ENCODE results near the gene TCERG1L.
"Not testable (repeated sequence)": the region's sequence is repeated elsewhere in the genome, so short reads cannot be mapped to it uniquely, and the experiment has no call there.

Gene TCERG1L

DNA sequence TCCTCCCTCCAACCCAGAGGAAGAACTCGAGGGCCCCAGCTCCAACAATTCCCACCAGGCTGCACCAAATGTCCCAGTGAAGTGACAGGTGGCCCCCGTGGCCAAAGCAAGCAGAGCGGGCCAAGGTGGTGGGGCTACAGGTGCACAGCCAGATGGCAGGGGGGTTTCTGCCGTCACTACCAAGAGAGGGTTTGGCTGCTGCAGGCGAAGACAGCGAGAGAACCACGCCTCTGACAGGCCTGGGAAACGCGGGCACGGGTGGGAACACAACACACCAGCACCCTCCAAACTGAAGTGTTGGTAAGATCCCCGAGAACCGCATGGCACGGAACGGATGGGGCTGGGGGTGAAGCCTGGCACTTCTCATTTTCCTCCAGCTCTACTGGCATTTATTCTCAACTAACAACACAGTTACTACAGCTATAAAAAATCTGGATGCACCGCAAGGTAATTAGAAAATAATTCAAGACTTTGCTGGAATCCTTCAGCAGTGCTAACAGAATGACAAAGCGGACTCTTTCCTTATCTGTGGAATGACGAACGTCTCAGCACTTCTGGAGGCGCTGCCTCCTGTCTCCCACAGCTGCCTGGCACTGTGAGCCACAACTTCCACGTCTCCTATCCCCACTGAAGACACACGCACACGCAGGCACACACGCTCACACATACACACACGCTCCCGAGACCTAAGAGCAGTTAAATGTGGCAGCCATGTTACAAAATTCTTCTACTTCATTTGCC, 167.9 kb downstream of the TCERG1L start:
- no peak for DNase-seq (ENCODE audit: low read depth)

DNA sequence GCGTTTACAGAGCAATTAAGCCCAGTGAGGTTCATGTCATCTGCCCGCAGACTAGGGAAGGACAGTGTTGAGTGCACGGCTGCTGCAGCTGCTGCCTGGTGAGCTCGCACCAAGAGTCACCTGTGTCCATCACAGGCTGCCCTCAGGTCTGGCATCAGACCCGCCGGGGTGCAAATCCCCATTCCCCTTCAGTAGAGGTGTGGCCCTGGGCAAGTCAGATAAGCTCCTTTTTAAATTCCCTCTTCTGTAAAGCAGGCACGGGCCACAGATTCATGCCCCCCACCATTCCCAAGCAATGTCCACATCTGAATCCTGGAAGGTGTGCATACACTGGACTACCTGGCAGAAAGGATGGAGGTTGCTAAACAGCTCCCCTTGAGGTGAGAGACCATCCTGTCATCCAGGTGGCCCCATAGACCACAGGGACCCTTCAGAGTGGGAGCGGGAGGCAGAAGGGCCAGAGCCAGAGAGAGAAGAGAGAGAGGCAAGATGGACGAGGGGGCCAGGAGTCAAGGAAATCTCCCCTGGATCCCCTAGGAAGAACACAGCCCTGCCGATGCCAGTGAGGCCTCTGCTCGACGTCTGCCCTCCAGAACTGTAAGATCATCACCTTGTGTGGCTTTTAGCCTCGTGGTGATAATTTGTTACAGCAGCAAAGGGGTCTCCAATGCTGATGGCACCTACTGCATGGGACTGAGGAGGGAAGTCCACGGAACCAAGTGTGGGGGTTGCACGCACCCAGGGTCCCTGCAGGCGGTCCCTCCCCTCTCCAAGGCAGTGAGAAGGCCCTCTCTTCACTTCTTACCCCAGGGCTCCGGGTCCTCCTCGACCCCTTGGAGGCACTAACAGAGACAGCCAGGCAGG, 168.8 kb downstream of the TCERG1L start:
- DNase-seq (ENCODE audit: low read depth), result no peak

DNA sequence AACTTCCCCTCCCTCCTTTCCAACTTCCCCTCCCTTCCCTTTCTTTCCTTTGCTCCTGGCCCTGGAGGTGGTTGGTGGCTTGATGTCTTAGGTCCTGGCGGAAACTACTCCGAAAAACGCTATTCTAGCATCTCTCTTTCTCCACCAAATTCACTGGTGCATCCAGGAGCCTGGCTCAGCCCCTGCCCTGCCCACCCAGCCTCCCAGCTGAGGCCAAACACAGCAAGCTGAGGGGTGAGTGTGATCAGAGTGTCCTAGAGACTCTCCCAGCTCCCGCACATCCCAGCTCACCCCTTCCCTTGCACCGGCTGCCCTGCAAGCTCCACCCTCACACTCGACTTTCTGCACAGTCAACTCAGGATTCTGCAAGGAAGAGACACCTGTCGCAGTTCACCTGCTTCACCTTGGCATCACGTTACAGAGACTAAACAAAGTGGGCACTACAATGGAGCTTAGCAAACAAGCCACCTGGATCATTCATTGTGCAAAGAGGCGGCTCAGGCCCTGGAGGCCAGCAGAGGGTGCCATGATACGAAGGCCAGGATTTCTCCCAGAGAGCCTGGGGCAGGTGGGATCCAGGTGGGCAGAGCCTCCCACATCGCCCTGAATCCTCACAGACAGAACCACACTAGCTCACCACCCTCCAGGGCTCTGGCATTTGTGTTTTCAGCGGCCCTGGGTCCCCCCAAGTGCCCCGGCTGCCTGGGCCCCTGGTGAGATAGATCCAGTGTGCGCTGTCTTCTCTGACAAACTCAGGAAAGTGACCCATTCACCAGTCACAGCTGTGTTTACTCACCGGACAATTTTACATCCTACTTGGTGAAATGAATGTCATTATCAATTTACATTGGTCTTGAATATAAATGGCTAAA, 169.6 kb downstream of the TCERG1L start:
- no peak for DNase-seq (ENCODE audit: low read depth)

DNA sequence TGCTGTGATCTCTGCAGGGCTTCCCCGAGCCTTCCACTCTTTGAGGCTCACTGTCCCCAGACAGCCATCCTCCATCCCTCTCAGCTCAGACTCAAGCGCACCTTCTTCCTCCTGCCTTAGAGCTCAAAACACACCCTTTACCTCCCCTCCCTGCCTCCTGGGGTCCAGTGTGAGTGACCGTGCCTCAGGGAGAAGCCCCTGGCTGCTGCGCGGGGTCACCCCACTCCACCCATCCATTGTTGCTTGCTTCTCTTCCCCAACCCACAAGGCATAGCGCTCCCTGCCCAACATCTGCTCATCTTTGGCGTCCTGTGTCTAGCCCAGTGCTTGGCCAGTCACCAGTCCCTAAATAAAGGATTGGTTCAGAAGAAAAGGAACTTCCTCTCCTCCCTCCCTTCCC, 170.3 kb downstream of the TCERG1L start:
- no peak for DNase-seq (ENCODE audit: low read depth)

DNA sequence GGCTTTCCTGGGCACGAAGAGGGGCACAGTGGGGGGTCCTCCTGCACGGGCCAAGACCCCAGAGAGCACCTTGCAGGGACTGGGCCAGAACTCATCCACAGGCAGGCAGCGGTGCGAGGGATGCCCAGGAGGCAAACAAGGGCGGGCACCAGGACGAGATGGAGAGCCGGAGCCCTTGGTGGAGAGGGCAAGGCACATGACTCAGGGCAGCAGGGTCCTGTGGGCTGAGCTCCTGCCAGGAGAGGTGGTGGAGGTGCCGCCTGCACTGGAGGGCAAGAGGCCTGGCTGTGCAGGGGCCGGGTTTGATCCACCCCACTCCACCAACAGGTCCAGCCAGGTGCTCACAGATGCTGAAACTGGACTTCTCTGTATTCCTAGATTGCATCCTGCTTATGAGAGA, 170.9 kb downstream of the TCERG1L start:
- DNase-seq (ENCODE audit: low read depth), result no peak

DNA sequence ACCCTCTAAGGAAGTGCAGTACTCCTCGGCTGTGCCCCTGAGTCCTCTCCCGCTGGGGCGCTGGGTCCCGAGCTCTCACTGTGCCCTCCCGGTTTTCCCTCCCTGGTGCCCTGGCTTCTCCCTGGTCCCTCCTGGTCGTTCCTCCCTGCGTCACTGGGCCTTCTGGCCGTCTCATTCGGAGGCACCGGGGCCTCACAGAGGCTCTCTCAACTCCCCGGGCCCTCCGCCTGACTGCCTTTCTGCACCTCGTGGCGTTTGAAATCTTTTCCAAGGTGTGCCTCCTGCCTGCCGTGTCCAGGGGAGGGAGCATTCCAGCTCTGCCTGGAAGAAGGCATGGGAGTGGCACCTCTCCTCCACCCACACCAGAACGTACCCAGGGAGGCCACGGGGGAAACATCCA, 174.3 kb downstream of the TCERG1L start:
- DNase-seq (ENCODE audit: low read depth), result no peak

DNA sequence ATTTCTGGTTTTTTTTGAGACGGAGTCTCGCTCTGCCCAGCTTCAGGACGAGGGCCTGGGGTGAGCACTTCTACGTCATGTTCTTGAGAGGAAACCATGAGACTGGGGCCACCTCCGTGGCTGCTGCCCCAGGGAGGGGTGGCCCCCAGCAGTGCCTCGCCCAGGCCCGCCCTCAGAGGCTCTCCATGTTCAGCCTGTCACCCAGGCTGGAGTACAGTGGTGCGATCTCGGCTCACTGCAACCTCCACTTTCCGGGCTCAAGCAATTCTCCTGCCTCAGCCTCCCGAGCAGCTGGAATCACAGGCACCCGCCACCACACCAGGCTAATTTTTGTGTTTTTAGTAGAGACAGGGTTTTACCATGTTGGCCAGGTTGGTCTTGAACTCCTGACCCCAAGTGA, 175.2 kb downstream of the TCERG1L start:
- DNase-seq (ENCODE audit: low read depth), result not testable (repeated sequence)

DNA sequence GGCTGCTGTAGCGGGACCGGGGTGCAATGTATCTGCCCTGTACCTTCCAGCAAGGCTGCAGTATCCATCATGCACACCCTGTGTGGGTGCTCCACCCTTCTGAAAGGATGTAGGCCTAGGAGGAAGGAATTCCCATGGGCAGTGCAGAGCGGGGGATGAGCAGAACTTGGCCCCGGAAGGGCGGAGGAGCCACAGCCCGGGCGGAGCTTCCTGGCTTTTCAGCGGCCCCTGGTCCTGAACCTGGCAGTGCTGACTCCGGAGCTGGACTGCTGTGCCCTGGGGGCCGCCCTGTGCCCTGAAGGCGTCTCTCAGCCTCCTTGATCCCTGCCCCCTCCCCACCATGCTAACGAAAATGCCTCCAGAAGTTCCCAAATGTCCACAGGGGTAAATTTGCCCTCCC, 175.8 kb downstream of the TCERG1L start:
- DNase-seq (ENCODE audit: low read depth), result no peak

DNA sequence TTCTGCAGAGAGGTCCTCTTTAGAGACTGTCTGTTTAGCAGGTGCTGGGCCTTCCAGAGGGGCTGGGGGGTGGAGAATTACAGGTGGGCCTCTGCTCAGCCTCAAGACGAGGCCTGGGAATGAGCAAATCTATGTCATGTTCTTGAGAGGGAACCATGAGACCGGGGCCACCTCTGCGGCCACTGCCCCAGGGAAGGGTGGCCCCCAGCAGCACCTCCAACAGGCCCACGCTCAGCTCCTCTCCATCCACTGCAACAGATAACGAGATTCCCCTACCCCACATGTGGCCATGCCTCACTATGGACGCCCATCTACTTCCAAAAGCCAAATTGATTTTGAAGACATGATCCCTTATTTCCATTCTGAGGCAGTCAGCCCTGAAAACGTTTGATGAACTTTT, 176.9 kb downstream of the TCERG1L start:
- DNase-seq (ENCODE audit: low read depth), result no peak

DNA sequence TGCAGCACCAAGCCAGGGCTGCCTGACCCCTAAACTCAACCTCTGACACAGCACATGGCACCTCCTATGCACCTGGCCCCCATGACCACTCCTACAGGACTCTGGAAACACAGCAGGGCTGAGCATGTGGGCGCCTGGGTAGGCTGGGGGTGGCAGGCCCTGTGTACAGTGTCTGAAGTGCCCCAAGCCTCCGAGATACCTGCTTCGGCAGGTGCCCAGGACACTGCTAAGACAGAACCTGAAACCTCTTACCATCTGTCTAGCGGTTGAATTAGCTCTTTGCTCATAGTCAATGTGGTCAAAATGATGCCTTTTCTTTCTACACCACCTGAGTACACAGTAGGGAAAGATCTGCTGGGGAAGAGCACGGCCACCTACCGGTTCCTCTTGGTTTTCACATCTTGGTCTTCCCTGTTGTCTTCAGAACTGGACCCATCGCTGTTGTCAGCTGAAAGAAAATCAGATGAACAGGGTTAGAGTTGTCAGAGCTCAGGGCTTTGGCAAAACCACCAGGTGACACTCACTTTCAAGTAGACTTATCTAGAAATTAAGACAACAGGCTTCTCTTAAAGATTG, 177.4 kb downstream of the TCERG1L start:
- no peak for DNase-seq (ENCODE audit: low read depth)

DNA sequence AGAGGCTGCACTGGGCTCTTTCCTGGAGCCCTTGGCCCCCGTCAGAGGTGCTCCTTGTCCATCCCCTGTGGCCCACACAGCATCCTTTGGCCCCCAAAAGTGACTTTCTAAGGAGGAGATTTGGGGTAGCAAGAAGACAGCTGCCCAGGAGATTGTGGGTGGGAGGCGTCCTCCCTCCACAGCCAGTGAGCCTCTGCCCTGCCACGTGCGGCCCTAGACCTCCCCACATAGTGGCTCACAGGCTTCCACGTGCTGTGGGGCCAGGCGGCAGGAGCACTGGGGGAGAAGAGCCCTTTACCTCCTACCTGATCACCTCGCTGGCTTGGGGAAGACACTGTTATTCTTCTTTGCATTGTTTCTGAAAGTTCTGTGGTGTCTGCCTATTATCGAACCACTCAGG, 178.8 kb downstream of the TCERG1L start:
- DNase-seq (ENCODE audit: low read depth), result no peak

DNA sequence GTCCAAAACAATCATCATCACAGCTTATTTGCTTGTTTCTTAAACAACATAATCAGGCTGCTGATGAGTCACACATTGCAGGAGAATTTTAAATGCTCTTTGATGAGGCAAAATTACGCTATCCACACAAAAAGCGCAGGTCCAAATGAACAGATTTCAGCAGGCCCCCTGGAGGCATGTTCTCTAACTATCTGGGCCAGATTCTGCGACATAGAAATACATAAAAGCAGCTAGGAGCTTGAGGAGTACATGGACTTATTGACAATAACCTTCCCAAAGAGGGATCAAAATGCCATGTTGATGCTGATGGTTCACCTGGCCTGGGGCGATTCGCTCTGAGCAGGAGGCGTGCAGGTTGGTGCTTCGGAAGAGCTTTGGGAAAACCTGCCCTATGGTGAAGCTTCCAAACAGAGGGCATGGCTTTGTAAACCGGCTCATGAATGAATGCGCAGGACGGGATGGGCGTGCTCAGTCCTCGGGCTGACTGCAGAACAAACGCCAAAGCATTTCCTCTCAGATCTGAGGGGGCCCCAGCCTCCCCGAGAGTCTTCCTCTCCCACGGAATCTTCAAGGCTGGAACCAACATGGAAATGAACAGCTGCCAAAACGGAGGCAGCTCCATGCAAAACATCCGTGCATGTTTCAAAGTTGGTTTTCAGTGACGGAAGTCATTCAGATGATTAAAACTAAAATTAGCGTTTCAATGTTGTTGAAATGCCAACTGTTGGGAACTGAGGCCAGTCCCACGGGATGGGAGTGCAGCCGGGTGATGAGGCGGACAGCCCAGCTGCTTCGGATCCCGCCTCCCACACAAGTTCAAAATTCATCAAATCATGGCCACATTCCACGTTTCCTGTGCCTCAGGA, 179.6 kb downstream of the TCERG1L start:
- no peak for DNase-seq (ENCODE audit: low read depth)

DNA sequence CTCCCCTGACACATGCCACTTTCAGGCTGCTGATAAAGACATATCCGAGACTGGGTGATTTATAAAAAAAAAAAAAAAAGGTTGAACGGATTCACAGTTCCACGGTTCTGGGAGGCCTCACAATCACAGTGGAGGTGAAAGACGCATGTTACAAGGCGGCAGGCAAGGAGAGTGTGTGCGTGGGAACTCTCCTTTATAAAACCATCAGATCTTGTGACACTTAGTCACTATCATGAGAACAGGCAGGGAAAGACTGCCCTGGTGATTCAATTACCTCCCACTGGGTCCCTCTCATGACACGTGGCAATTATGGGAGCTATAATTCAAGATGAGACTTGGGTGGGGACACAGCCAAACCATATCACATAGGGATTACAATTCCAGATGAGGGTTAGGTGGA, 181.5 kb downstream of the TCERG1L start:
- DNase-seq (ENCODE audit: low read depth), result no peak

DNA sequence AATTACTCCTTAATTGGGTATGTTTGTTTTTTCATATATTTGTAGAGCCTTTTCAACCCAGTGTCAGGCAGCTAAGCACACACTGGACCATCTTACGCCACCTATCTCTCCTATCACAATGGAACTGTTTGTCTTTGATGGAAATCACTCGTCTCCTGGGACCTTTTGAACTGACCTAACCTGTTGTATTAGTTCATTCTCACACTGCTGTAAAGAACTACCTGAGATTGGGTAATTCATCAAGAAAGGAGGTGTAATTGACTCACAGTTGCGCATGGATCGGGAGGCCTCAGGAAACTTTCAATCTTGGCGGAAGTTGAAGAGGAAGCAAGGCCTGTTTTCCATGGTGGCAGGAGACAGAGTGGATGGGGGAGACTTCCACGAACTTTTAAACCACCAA, 182.0 kb downstream of the TCERG1L start:
- no peak for DNase-seq (ENCODE audit: low read depth)

DNA sequence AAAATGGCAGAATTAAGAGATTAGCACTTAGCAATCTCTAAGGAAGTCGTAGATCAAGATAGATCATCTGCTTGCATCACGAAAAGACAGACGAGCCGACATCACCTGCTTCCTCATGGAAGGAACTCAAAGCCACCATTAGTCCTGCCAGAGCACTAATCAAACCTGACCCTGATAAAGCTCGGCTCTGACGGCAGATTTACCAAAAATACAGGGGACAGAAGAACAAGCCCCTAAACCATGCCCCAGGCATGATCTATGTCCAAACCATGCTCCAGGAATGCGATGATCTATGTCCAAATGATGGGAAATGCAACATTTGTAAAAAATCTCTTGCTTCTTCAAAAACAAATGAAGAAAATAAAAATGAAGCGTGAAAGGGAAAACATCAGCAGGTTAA, 182.8 kb downstream of the TCERG1L start:
- DNase-seq (ENCODE audit: low read depth), result no peak

DNA sequence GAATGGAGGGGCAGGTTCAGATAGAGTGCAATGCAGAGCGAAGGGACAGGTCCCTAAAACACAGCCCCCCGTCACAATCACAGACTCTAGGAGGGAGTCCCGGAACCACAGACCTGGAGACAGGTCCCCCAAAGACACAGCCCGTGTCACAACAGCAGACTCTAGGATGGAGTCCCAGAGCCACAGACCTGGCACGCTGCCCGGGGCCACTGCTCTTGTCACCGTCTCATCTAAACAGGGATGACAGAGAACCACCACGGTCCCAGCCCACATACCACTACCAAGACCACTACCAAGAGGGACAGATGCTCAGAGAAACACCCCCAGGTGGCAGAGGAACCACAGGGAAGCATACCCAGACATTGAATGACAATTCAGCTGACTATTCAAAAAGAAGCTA, 183.9 kb downstream of the TCERG1L start:
- no peak for DNase-seq (ENCODE audit: low read depth)

DNA sequence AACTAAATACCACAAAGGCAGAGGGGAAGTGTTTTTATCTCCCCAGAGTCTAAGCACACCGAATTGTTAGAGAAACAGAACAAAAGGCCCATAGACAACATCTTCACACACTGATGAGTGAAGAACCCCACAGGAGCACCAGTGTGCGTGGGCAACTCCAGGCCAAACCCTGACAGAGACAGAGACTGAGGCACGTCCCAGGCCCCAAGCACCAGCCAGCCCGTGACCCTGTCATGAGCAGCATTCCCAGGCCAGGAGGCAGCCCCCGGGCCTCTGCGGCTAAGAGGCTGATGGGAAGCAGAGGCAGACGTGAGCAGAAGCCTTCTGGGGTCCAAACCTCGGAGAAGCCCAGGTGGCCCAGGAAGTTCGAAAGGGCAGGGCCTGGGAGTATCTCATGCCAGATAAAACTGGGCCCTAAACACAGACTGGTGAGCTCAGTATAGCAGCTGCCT, 184.4 kb downstream of the TCERG1L start:
- no peak for DNase-seq (ENCODE audit: low read depth)

DNA sequence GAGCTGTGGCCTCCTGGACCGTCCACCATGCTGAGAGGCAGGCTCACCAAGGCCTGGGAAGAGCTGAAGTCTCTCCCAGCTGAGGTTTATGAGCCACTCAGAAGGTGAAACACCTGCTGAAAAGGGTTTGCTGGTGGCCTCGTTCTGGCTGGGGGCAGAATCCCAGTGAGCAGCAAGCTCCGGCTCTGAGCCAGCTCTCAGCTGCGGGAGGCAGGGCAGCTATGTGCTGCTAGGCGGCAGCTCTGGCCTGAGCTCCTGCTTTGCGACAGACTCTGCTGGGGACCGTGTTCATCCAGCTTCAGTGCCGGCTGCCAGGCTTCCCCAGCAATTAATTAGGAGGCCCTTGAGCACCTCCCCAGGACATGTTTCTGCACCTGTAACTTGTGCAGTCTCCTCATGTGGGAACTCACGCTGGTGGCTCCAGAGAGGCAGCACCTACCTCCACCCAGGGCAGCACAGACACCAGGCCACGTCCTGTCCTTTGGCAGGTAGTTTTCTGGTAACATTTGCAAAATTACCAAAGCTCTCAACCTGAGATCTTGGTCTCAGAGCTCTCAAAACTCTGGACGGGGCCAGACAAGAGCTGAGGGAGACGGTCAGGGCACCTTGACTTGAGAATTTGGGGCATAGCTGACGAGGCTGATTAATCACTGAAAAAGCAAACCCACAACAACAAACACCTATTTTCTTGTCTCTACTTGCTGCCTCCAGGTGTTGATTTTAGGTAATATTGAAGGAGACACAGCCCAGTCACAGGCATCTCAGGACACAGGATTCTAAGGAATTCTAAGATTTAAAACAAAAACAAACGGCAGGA, 185.0 kb downstream of the TCERG1L start:
- no peak for DNase-seq (ENCODE audit: low read depth)

DNA sequence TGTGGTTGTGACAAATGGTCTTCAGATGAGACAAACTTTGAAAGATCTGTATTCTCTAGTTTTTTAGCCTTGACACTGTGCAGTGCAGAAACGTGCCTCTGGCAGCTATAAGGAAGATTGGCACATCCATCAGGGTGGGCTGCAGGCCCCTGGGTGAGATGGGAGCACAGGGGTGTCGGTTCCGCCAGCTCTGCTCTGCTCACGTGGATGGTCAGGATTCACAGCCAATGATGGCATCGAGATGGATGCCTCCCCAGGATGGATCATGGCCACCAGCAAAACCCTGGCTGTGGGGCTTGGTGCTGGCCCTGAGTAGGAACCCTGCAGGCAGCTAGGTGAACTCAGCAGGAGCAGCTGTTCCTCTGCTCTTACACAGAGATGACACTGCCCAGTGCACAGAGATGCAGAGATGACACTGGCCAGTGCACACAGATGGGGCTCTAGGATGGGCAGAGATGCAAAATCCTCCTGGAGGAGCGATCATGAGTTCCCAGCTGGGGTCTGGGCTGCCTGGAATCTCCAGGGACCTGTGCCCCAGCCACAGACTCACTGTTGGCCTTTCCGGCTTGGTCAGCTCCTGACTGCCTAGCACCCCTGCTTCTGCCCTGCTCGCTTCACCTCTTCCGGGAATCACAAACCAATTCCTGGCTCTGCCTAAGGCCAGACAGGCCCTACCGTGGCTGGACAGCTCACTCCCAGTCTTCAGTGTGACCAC, 185.9 kb downstream of the TCERG1L start:
- no peak for DNase-seq (ENCODE audit: low read depth)

DNA sequence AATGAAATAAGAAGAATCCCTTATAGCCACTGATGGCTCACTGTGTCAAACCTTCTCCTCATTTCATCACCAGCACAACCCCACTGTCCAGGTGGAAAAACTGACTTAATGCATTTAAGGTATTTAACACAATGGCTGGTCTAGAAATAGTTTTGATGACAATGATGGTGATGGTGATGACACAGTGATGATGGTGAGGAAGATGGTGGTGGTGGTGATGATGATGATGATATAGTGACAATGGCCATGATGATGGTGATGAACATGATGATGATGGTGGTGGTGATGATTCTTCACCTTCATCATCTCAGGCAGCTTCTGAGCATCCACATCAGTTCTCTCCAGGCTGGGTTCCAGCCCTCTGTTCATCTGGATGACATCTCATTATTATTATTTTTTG, 186.6 kb downstream of the TCERG1L start:
- DNase-seq (ENCODE audit: low read depth), result no peak
